HL-60 (cell line): ENCODE measurements around the gene SENP7.

Source experiments
- GABPA ChIP-seq: IDR thresholded peaks from 2 replicates; pipeline ENCODE4 v1.6.1; 2012; ENCODE audit warnings: low read depth
- POLR2AphosphoS5 ChIP-seq: IDR thresholded peaks from 2 replicates; pipeline ENCODE4 v1.6.1; 2012; ENCODE audit warnings: low read depth
- SPI1 ChIP-seq: IDR thresholded peaks from 2 replicates; pipeline ENCODE4 v1.6.1; 2012; ENCODE audit warnings: low read depth, mild to moderate bottlenecking, borderline replicate concordance
- TF ChIP-seq, protein P1 (sequence below): IDR thresholded peaks from one replicate; pipeline ENCODE4 v1.5.1; 2011; ENCODE audit warnings: low read length, control low read depth, inconsistent platforms; ENCODE audit not compliant: insufficient read depth
- TF ChIP-seq, protein P2 (sequence below): IDR thresholded peaks from 2 replicates; pipeline ENCODE4 v1.6.1; 2012; ENCODE audit warnings: low read depth; ENCODE audit not compliant: insufficient replicate concordance

DNA sequence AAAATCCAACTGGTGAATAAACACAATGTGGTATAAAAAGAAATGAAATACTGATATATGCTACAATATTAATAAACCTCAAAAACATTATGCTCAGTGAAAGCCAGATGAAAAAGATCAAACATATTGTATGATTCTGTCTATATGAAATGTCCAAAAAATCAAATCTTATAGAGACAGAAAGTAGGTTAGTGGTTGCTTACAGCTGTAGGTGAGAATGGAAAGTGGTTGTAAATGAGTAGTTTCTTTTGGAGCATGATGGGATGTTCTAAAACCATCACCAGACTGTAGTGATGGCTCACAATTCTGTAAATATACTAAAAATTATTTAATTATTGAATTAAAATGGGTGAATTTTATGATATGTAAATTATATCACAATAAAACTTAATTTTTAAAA, 58.4 kb downstream of the SENP7 start:
- TF ChIP-seq, protein P1, sequence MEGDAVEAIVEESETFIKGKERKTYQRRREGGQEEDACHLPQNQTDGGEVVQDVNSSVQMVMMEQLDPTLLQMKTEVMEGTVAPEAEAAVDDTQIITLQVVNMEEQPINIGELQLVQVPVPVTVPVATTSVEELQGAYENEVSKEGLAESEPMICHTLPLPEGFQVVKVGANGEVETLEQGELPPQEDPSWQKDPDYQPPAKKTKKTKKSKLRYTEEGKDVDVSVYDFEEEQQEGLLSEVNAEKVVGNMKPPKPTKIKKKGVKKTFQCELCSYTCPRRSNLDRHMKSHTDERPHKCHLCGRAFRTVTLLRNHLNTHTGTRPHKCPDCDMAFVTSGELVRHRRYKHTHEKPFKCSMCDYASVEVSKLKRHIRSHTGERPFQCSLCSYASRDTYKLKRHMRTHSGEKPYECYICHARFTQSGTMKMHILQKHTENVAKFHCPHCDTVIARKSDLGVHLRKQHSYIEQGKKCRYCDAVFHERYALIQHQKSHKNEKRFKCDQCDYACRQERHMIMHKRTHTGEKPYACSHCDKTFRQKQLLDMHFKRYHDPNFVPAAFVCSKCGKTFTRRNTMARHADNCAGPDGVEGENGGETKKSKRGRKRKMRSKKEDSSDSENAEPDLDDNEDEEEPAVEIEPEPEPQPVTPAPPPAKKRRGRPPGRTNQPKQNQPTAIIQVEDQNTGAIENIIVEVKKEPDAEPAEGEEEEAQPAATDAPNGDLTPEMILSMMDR, result no peak
- TF ChIP-seq GABPA (no peak), POLR2AphosphoS5 (no peak), SPI1 (no peak)
- TF ChIP-seq, protein P2, sequence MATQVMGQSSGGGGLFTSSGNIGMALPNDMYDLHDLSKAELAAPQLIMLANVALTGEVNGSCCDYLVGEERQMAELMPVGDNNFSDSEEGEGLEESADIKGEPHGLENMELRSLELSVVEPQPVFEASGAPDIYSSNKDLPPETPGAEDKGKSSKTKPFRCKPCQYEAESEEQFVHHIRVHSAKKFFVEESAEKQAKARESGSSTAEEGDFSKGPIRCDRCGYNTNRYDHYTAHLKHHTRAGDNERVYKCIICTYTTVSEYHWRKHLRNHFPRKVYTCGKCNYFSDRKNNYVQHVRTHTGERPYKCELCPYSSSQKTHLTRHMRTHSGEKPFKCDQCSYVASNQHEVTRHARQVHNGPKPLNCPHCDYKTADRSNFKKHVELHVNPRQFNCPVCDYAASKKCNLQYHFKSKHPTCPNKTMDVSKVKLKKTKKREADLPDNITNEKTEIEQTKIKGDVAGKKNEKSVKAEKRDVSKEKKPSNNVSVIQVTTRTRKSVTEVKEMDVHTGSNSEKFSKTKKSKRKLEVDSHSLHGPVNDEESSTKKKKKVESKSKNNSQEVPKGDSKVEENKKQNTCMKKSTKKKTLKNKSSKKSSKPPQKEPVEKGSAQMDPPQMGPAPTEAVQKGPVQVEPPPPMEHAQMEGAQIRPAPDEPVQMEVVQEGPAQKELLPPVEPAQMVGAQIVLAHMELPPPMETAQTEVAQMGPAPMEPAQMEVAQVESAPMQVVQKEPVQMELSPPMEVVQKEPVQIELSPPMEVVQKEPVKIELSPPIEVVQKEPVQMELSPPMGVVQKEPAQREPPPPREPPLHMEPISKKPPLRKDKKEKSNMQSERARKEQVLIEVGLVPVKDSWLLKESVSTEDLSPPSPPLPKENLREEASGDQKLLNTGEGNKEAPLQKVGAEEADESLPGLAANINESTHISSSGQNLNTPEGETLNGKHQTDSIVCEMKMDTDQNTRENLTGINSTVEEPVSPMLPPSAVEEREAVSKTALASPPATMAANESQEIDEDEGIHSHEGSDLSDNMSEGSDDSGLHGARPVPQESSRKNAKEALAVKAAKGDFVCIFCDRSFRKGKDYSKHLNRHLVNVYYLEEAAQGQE, result no peak
